ENCODE data around the gene STK10.
A peak's percentile ranks its signal among the peaks of the same experiment; 100 is the strongest.

The STK10 gene

GRCh38 chr5:172110260-172110815 is 77.7 kb downstream of the STK10 start:
- peak overlapping the region; percentile 68; the same call in 1 of the 2 replicates for H3K27ac ChIP-seq (ENCODE audit: low read length)
- H2AFZ ChIP-seq (ENCODE audit: low read depth, low read length), result no peak overlapping the region
- H3K79me2 ChIP-seq (ENCODE audit: insufficient read depth, low read length), result no peaks in the 10 kb centered on the region
- no peaks in the 10 kb centered on the region for H3K9me3 ChIP-seq (ENCODE audit: insufficient read depth, low read length, severe bottlenecking)
- H3K4me1 ChIP-seq (ENCODE audit: insufficient read depth, low read length), result peaks cover 56% of the 10 kb centered on the region
- H3K4me2 ChIP-seq (ENCODE audit: insufficient read depth, low read length), result no peak overlapping the region
- ATAC-seq (ENCODE audit: insufficient read depth, low read depth) (no peak), DNase-seq (no peak)
- no peak overlapping the region for H3K9ac ChIP-seq (ENCODE audit: low read depth, low read length)
- H3K27me3 ChIP-seq (ENCODE audit: insufficient read depth, low read length, poor library complexity), result no peaks in the 10 kb centered on the region
- peaks cover 20% of the 10 kb centered on the region for H3K36me3 ChIP-seq (ENCODE audit: insufficient read depth, low read length)
- H3K4me3 ChIP-seq (ENCODE audit: low read depth in 1 of 2, low read length in 2 of 2), result no peak overlapping the region
- peaks cover 5% of the 10 kb centered on the region for H4K20me1 ChIP-seq (ENCODE audit: insufficient read depth, low read length)
- TF ChIP-seq CTCF (IDR thresholded peaks at IDR 0.05; ENCODE audit: borderline replicate concordance, extremely low read depth, low read length, poor library complexity, severe bottlenecking) (no peak), EZH2 (IDR thresholded peaks at IDR 0.05; ENCODE audit: borderline replicate concordance, low read depth, low read length, severe bottlenecking) (no peak)

DNA sequence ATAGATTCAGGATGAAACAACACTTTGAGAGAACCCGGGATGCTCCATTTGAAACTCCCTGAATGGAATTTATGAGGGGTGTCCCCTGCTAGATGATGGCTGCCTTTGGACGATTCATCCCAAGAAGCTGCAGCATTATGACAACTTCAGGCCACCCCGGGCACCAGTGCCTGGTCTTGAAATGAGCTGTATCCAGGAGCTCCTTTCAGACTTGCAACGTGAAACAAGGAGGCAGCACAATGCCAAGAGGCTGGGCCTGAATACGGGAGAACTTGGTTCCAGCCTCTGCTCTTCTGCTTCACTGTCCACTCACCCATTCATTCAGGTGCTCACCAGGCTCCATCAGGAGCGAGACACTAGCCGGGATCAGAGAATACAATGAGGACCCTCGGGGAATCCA is 78.3 kb downstream of the STK10 start:
- no peak for DNase-seq
- no peak overlapping the region for H3K4me2 ChIP-seq (ENCODE audit: insufficient read depth, low read length)
- no peak overlapping the region for H3K4me3 ChIP-seq (ENCODE audit: low read depth in 1 of 2, low read length in 2 of 2)
- no peaks in the 10 kb centered on the region for H3K9me3 ChIP-seq (ENCODE audit: insufficient read depth, low read length, severe bottlenecking)
- H3K9ac ChIP-seq (ENCODE audit: low read depth, low read length), result no peak overlapping the region
- no peak overlapping the region for H3K27ac ChIP-seq (ENCODE audit: low read length)
- no peak overlapping the region for H2AFZ ChIP-seq (ENCODE audit: low read depth, low read length)
- H3K79me2 ChIP-seq (ENCODE audit: insufficient read depth, low read length), result no peaks in the 10 kb centered on the region
- peaks cover 5% of the 10 kb centered on the region for H4K20me1 ChIP-seq (ENCODE audit: insufficient read depth, low read length)
- peaks cover 18% of the 10 kb centered on the region for H3K36me3 ChIP-seq (ENCODE audit: insufficient read depth, low read length)
- TF ChIP-seq CTCF (IDR thresholded peaks at IDR 0.05; ENCODE audit: borderline replicate concordance, extremely low read depth, low read length, poor library complexity, severe bottlenecking) (no peak), EZH2 (IDR thresholded peaks at IDR 0.05; ENCODE audit: borderline replicate concordance, low read depth, low read length, severe bottlenecking) (no peak)
- no peaks in the 10 kb centered on the region for H3K27me3 ChIP-seq (ENCODE audit: insufficient read depth, low read length, poor library complexity)
- peaks cover 50% of the 10 kb centered on the region for H3K4me1 ChIP-seq (ENCODE audit: insufficient read depth, low read length)
- ATAC-seq (ENCODE audit: insufficient read depth, low read depth), result no peak

DNA sequence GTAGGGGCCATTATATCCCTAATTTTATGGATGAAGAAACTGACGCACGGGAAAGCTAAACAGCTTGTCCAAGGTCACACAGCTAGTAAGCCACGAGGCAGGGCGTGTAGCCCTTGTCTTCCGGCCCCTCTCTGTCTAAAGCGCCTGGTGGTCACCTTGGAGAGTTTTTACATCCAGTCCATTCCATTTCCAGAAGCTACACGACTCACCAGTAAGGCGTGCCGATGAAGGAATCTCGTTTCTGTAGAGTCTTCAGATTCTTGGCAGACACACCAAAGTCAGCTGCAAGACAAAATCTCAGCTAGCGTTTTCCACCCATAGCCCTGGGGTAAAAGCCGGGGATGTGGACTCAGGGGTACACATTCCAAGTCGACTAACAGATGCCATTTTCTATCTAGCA is 80.5 kb downstream of the STK10 start:
- peaks cover 34% of the 10 kb centered on the region for H3K36me3 ChIP-seq (ENCODE audit: insufficient read depth, low read length)
- H3K27ac ChIP-seq (ENCODE audit: low read length), result no peak overlapping the region
- no peak for DNase-seq
- H3K79me2 ChIP-seq (ENCODE audit: insufficient read depth, low read length), result no peaks in the 10 kb centered on the region
- no peak overlapping the region for H3K9ac ChIP-seq (ENCODE audit: low read depth, low read length)
- H4K20me1 ChIP-seq (ENCODE audit: insufficient read depth, low read length), result peaks cover 5% of the 10 kb centered on the region
- no peak overlapping the region for H3K4me3 ChIP-seq (ENCODE audit: low read depth in 1 of 2, low read length in 2 of 2)
- H3K9me3 ChIP-seq (ENCODE audit: insufficient read depth, low read length, severe bottlenecking), result no peaks in the 10 kb centered on the region
- TF ChIP-seq EZH2 (IDR thresholded peaks at IDR 0.05; ENCODE audit: borderline replicate concordance, low read depth, low read length, severe bottlenecking) (no peak), CTCF (IDR thresholded peaks at IDR 0.05; ENCODE audit: borderline replicate concordance, extremely low read depth, low read length, poor library complexity, severe bottlenecking) (no peak)
- H2AFZ ChIP-seq (ENCODE audit: low read depth, low read length), result no peak overlapping the region
- H3K4me1 ChIP-seq (ENCODE audit: insufficient read depth, low read length), result peaks cover 31% of the 10 kb centered on the region
- H3K4me2 ChIP-seq (ENCODE audit: insufficient read depth, low read length), result no peak overlapping the region
- no peaks in the 10 kb centered on the region for H3K27me3 ChIP-seq (ENCODE audit: insufficient read depth, low read length, poor library complexity)
- no peak for ATAC-seq (ENCODE audit: insufficient read depth, low read depth)
